HepG2 (cell line): ENCODE results near the gene NPIPB6. TPM values are rescaled to one million over a fixed set of nuclear protein-coding genes. Genes with fewer than 3 reads are reported as not detected.

Source experiments
- ATAC-seq: fragments of 200-7000 bp; cut with Tn5 transposase; 3 replicates; pipeline ENCODE4 v1.9.1; 2020; ENCODE audit warnings: mild to moderate bottlenecking, moderate library complexity
- BruUV-seq: library from RNA; stranded (reverse); fragments of 400-500 nt; replicated peaks from 2 replicates; lab custom pipeline; 2021; lab: Mats Ljungman, UMichigan
- CTCF ChIA-PET: fragments of 300-600 bp; formaldehyde crosslinking; extraction: SDS; loops from one replicate; lab custom pipeline; 2021; ENCODE audit warnings: low total read pairs, inconsistent platforms, low intra/inter-chr PET ratio; lab: Yijun Ruan, JAX
- POLR2A ChIA-PET: fragments of 350-600 bp; sonication (Branson Sonifier 250); formaldehyde crosslinking; loops from one replicate; lab custom pipeline; 2020; ENCODE audit warnings: antibody characterized with exemption, inconsistent platforms; lab: Yijun Ruan, JAX
- DNase-seq: peaks from one replicate; pipeline ENCODE4 v3.0.0-alpha.2; 2015; ENCODE audit warnings: low spot score
- FAIRE-seq: peaks from 3 replicates; lab custom pipeline; 2011; peaks lifted over from hg19 to GRCh38; lab: Jason Lieb, UNC
- H2AFZ ChIP-seq: one replicate; pipeline ENCODE4 v1.6.1; 2011; ENCODE audit warnings: low read length, inconsistent platforms
- H3K27ac ChIP-seq: fragments of 300-600 bp; 3 replicates; pipeline ENCODE4 v1.8.0; 2011; ENCODE audit warnings: mixed run types, mild to moderate bottlenecking, mixed read lengths, low read length, inconsistent platforms; ENCODE audit not compliant: insufficient read depth; ENCODE audit errors: extremely low read length
- H3K27me3 ChIP-seq, 2 experiments: fragments of 200-600 bp in 1 of 2; 2 replicates in 1 of 2; 3 replicates in 1 of 2; pipeline versions ENCODE4 v1.6.0 to v1.8.0; 2011; ENCODE audit warnings: low read length in 2 of 2, mild to moderate bottlenecking in 2 of 2, moderate library complexity in 2 of 2, inconsistent platforms in 1 of 2; ENCODE audit not compliant: insufficient read depth in 2 of 2, control insufficient read depth in 1 of 2
- H3K36me3 ChIP-seq, 2 experiments: fragments of 200-600 bp in 1 of 2; replicated peaks in 1 of 2; 2 replicates in 1 of 2; 3 replicates in 1 of 2; pipeline versions ENCODE4 v1.5.1 to v1.8.0; 2011; ENCODE audit warnings: low read length in 2 of 2, inconsistent platforms in 1 of 2; ENCODE audit not compliant: insufficient read depth in 2 of 2, control insufficient read depth in 1 of 2
- H3K4me1 ChIP-seq: 2 replicates; pipeline ENCODE4 v1.5.1; 2012; ENCODE audit warnings: low read length, inconsistent platforms; ENCODE audit not compliant: insufficient read depth
- H3K4me2 ChIP-seq: 2 replicates; pipeline ENCODE4 v1.6.0; 2011; ENCODE audit warnings: low read depth, low read length, inconsistent platforms
- H3K4me3 ChIP-seq, 3 experiments: fragments of 200-600 bp in 1 of 3; sonication (generic), shearing (Covaris generic) in 1 of 3; replicated peaks in 1 of 3; 2 replicates each; pipeline ENCODE4 v1.5.1; 2011 to 2016; ENCODE audit warnings: low read length in 3 of 3, inconsistent platforms in 2 of 3, low read depth in 2 of 3, mild to moderate bottlenecking in 2 of 3, control low read depth in 1 of 3, mixed read lengths in 1 of 3; ENCODE audit not compliant: insufficient read depth in 1 of 3
- H3K79me2 ChIP-seq: one replicate; pipeline ENCODE4 v1.6.1; 2011; ENCODE audit warnings: low read length, inconsistent platforms; ENCODE audit not compliant: insufficient read depth
- H3K9ac ChIP-seq: 2 replicates; pipeline ENCODE4 v1.6.0; 2011; ENCODE audit warnings: mild to moderate bottlenecking, low read depth, low read length, inconsistent platforms; ENCODE audit not compliant: insufficient read depth
- H3K9me3 ChIP-seq: 2 replicates; pipeline ENCODE4 v1.5.1; 2012; ENCODE audit warnings: mild to moderate bottlenecking, low read length
- H4K20me1 ChIP-seq: 2 replicates; pipeline ENCODE4 v1.6.0; 2011; ENCODE audit warnings: inconsistent platforms, mild to moderate bottlenecking, low read length, moderate library complexity; ENCODE audit not compliant: insufficient read depth
- ATF7 ChIP-seq, 2 experiments: fragments of 450-650 bp in 1 of 2; sonication (generic) in 1 of 2; formaldehyde crosslinking in 1 of 2; IDR thresholded peaks; 2 replicates each; pipeline versions ENCODE4 v1.4.0 to v1.6.1; 2016 to 2020; ENCODE audit warnings: antibody characterized with exemption in 1 of 2, mild to moderate bottlenecking in 1 of 2, missing genetic modification reagents in 1 of 2
- CC2D1A ChIP-seq: sonication (generic); formaldehyde crosslinking; IDR thresholded peaks from 2 replicates; pipeline ENCODE4 v1.8.1; 2023; ENCODE audit warnings: mild to moderate bottlenecking, missing genetic modification reagents
- CEBPB ChIP-seq: IDR thresholded peaks from 2 replicates; pipeline ENCODE4 v1.6.1; 2011; ENCODE audit warnings: low read depth, low read length, improper control_type of control experiment, borderline replicate concordance
- CEBPG ChIP-seq: IDR thresholded peaks from 2 replicates; pipeline ENCODE4 v1.6.1; 2016
- CREM ChIP-seq, 2 experiments: sonication (generic) in 1 of 2; formaldehyde crosslinking in 1 of 2; IDR thresholded peaks; 2 replicates each; pipeline versions ENCODE4 v1.4.0 to v1.6.1; 2016 to 2020; ENCODE audit warnings: antibody characterized with exemption in 1 of 2, mild to moderate bottlenecking in 1 of 2, missing genetic modification reagents in 1 of 2
- FOXK1 ChIP-seq: sonication (generic); formaldehyde crosslinking; IDR thresholded peaks from 2 replicates; pipeline ENCODE4 v1.4.0; 2020; ENCODE audit warnings: low read depth, missing genetic modification reagents, borderline replicate concordance
- NR2F6 ChIP-seq, 2 experiments: IDR thresholded peaks; 2 replicates each; pipeline ENCODE4 v1.6.1; 2016; ENCODE audit warnings: antibody characterized with exemption in 1 of 2, mild to moderate bottlenecking in 1 of 2
- PAXIP1 ChIP-seq: sonication (generic); formaldehyde crosslinking; conservative IDR thresholded peaks from 2 replicates; pipeline ENCODE4 v1.4.0; 2020; ENCODE audit warnings: mild to moderate bottlenecking, missing genetic modification reagents, moderate library complexity
- RFXAP ChIP-seq: sonication (generic); formaldehyde crosslinking; IDR thresholded peaks from 2 replicates; pipeline ENCODE4 v1.4.0; 2020; ENCODE audit warnings: missing genetic modification reagents, borderline replicate concordance
- SMAD9 ChIP-seq: sonication (generic); formaldehyde crosslinking; IDR thresholded peaks from 2 replicates; pipeline ENCODE4 v1.5.1; 2020; ENCODE audit warnings: mild to moderate bottlenecking, missing genetic modification reagents
- TEAD3 ChIP-seq: optimal IDR thresholded peaks from 2 replicates; pipeline ENCODE3; 2016; ENCODE audit warnings: borderline replicate concordance
- ZNF333 ChIP-seq: sonication (generic); formaldehyde crosslinking; IDR thresholded peaks from 2 replicates; pipeline ENCODE4 v1.4.0; 2020; ENCODE audit warnings: mild to moderate bottlenecking, missing genetic modification reagents, borderline replicate concordance
- ZNF33B ChIP-seq: sonication (generic); formaldehyde crosslinking; IDR thresholded peaks from 2 replicates; pipeline ENCODE4 v1.5.1; 2020; ENCODE audit warnings: mild to moderate bottlenecking, missing genetic modification reagents
- ZNF552 ChIP-seq: sonication (generic); formaldehyde crosslinking; IDR thresholded peaks from 2 replicates; pipeline ENCODE4 v1.9.0; 2022; ENCODE audit warnings: missing genetic modification reagents, mild to moderate bottlenecking, borderline replicate concordance
- ZNF562 ChIP-seq: sonication (generic); formaldehyde crosslinking; IDR thresholded peaks from 2 replicates; pipeline ENCODE4 v1.8.0; 2022; ENCODE audit warnings: missing genetic modification reagents, borderline replicate concordance
- ZNF780A ChIP-seq: sonication (generic); formaldehyde crosslinking; IDR thresholded peaks from 2 replicates; pipeline ENCODE4 v1.8.0; 2022; ENCODE audit warnings: mild to moderate bottlenecking, missing genetic modification reagents, moderate library complexity
- WGBS: methylation state at CpG from one replicate; pipeline ENCODE4 v1.1.6; 2017; ENCODE audit warnings: low lambda C conversion rate; 5-methylcytosine and 5-hydroxymethylcytosine counted together
- in situ Hi-C: cut with HindIII; loops from 2 replicates; pipeline ENCODE4 v1.10.0; 2017; ENCODE audit warnings: low pct_unique_long_range_greater_than_20kb; ENCODE audit not compliant: extremely low pct_ligation_motif_present
- intact Hi-C: fragments of 100-400 bp; cut with micrococcal nuclease; formaldehyde crosslinking; loops from one replicate; pipeline ENCODE4 v1.10.0; 2022; ENCODE audit not compliant: unreplicated experiment
- polyA plus RNA-seq, 8 experiments: library from polyadenylated mRNA; depleted of rRNA in 3 of 8; stranded (reverse) in 7 of 8; unstranded in 1 of 8; fragments of >200 nt; fragmentation: Illumina TruSeq in 4 of 8; extraction: Trizol in 4 of 8; gene quantifications; 2 replicates each; pipeline versions ENCODE4 v1.2.1 to v1.2.3, GENCODE V29; 2011 to 2016; ENCODE audit warnings: low read depth in 4 of 8, missing spikeins in 1 of 8, mixed read lengths in 1 of 8; ENCODE audit not compliant: insufficient read depth in 1 of 8
- total RNA-seq, 5 experiments: library from RNA; depleted of rRNA; stranded (reverse); fragments of >200 nt; fragmentation: Illumina TruSeq; extraction: Trizol; gene quantifications; 2 replicates each; pipeline ENCODE4 v1.2.3, GENCODE V29; 2016; ENCODE audit warnings: low read depth in 1 of 5
- TF ChIP-seq, protein P1 (sequence below): IDR thresholded peaks from 2 replicates; pipeline ENCODE4 v1.6.1; 2016; ENCODE audit warnings: mild to moderate bottlenecking
- TF ChIP-seq, protein P2 (sequence below): sonication (generic); formaldehyde crosslinking; IDR thresholded peaks from 2 replicates; pipeline ENCODE4 v1.4.0; 2020; ENCODE audit warnings: mild to moderate bottlenecking, missing genetic modification reagents
- TF ChIP-seq, protein P3 (sequence below): sonication (generic); formaldehyde crosslinking; IDR thresholded peaks from 2 replicates; pipeline ENCODE4 v1.4.0; 2020; ENCODE audit warnings: missing genetic modification reagents

Gene NPIPB6
- total and polyA plus RNA-seq, 2 of the 13 experiments (the other 11 are each of a cell fraction or from before 2014, with no cell fraction given), result 0.25 TPM; not detected in 1

DNA sequence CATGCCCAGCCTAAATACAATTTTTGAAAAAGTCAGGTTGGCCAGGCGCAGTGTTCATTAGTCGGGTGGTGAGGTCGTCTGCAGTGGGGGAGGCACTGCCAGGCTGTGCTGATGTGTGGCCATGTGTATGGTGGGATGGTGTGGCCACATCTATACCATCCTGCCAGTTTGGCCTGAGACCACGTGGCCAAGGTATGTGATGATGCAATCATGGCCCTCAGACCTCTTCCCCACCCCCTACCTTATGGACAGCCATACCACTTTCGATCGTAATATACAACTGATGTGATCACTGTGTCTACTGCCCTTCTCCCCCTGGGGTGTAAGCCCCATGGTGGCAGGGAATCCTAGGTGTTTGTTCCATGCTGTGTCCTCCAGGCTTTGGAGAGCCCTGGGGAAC lies 47.3 kb downstream of the NPIPB6 start:
- in situ Hi-C loops, result loop anchor here (10.0 kb wide), 1 partner anchor 61 kb away; no protein-coding TSS in a partner anchor
- WGBS, result 52% methylated on average over 6 of the region's 6 CpGs
- H3K9me3 ChIP-seq, result no peaks in the 10 kb centered on the region
- CTCF ChIA-PET, result interaction anchor here (4.5 kb wide), 1 partner anchor 39 kb away, joined by 91 read pairs; no protein-coding TSS in a partner anchor
- BruUV-seq, result no TSS peak
- no peaks in the 10 kb centered on the region for H3K36me3 ChIP-seq
- peaks cover 0 to 15% of the 10 kb centered on the region in 2 experiments; a peak in 2 of 5 replicates for H3K27me3 ChIP-seq
- no peak overlapping the region for H3K4me3 ChIP-seq
- no peaks in the 10 kb centered on the region for H4K20me1 ChIP-seq
- H3K79me2 ChIP-seq, result no peaks in the 10 kb centered on the region
- no peak overlapping the region for H3K9ac ChIP-seq
- no peak overlapping the region for H3K27ac ChIP-seq
- no peak overlapping the region for H3K4me2 ChIP-seq
- H3K4me1 ChIP-seq, result no peaks in the 10 kb centered on the region
- ATAC-seq (no peak), DNase-seq (no peak), FAIRE-seq (no peak)
- no peak overlapping the region for H2AFZ ChIP-seq
- intact Hi-C loops, result no loop called here
- POLR2A ChIA-PET, result no interaction called here
- TF ChIP-seq CC2D1A (CRISPR knock-in tag) (no peak), SMAD9 (CRISPR knock-in tag) (no peak), FOXK1 (CRISPR knock-in tag) (no peak), CREM (IDR thresholded peaks at IDR 0.05) (no peak), CREM (CRISPR knock-in tag; IDR thresholded peaks at IDR 0.05) (no peak), ZNF33B (CRISPR knock-in tag) (no peak), PAXIP1 (CRISPR knock-in tag) (no peak), NR2F6 (IDR thresholded peaks at IDR 0.05) (no peak), NR2F6 (CRISPR knock-in tag; IDR thresholded peaks at IDR 0.05) (no peak), ATF7 (IDR thresholded peaks at IDR 0.05) (peak; percentile 83), ATF7 (CRISPR knock-in tag; IDR thresholded peaks at IDR 0.05) (no peak), CEBPG (CRISPR knock-in tag) (peak; percentile 85), RFXAP (CRISPR knock-in tag) (no peak), ZNF780A (CRISPR knock-in tag) (no peak), ZNF562 (CRISPR knock-in tag) (no peak), CEBPB (peak; percentile 95), ZNF333 (CRISPR knock-in tag) (no peak), ZNF552 (CRISPR knock-in tag) (no peak), TEAD3 (CRISPR knock-in tag) (peak; percentile 38)
- TF ChIP-seq, protein P1, sequence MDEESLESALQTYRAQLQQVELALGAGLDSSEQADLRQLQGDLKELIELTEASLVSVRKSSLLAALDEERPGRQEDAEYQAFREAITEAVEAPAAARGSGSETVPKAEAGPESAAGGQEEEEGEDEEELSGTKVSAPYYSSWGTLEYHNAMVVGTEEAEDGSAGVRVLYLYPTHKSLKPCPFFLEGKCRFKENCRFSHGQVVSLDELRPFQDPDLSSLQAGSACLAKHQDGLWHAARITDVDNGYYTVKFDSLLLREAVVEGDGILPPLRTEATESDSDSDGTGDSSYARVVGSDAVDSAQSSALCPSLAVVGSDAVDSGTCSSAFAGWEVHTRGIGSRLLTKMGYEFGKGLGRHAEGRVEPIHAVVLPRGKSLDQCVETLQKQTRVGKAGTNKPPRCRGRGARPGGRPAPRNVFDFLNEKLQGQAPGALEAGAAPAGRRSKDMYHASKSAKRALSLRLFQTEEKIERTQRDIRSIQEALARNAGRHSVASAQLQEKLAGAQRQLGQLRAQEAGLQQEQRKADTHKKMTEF (CRISPR knock-in tag), result no peak
- TF ChIP-seq, protein P2, sequence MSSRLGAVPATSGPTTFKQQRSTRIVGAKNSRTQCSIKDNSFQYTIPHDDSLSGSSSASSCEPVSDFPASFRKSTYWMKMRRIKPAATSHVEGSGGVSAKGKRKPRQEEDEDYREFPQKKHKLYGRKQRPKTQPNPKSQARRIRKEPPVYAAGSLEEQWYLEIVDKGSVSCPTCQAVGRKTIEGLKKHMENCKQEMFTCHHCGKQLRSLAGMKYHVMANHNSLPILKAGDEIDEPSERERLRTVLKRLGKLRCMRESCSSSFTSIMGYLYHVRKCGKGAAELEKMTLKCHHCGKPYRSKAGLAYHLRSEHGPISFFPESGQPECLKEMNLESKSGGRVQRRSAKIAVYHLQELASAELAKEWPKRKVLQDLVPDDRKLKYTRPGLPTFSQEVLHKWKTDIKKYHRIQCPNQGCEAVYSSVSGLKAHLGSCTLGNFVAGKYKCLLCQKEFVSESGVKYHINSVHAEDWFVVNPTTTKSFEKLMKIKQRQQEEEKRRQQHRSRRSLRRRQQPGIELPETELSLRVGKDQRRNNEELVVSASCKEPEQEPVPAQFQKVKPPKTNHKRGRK (CRISPR knock-in tag), result no peak
- TF ChIP-seq, protein P3, sequence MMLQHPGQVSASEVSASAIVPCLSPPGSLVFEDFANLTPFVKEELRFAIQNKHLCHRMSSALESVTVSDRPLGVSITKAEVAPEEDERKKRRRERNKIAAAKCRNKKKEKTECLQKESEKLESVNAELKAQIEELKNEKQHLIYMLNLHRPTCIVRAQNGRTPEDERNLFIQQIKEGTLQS (CRISPR knock-in tag), result peak; percentile 74
